ENCODE data around the gene TADA1. TPM values are rescaled to one million over a fixed set of nuclear protein-coding genes. Genes with fewer than 3 reads are reported as not detected.
A peak's percentile ranks its signal among the peaks of the same experiment; 100 is the strongest.

Gene TADA1
- total RNA-seq (2021) (16.6 to 18.8 TPM (median 17.5 TPM) in 3 replicates), Bru-seq, nascent RNA (percentile 89 among the genes with signal in this experiment)
- long read RNA-seq, experiment 1, transcript TADA1-201 (8 exons, 2,159 nt), result major isoform, 148 of 163 reads
- long read RNA-seq, experiment 1, partial matches to known transcripts, result 3 of 163 reads
- long read RNA-seq, experiment 1, other reads (novel, unspliced or antisense), result 11 of 163 reads
- long read RNA-seq, experiment 2, transcript TADA1-201 (8 exons, 2,159 nt), result major isoform, 18 of 34 reads
- long read RNA-seq, experiment 2, partial matches to known transcripts, result 8 of 34 reads
- long read RNA-seq, experiment 2, other reads (novel, unspliced or antisense), result 4 of 34 reads
- long read RNA-seq, experiment 3, transcript TADA1-201 (8 exons, 2,159 nt), result major isoform, 89 of 93 reads
- long read RNA-seq, experiment 3, partial matches to known transcripts, result 2 of 93 reads
- long read RNA-seq, experiment 3, other reads (novel, unspliced or antisense), result 2 of 93 reads

GRCh38 chr1:166875734-166876539 is at the start of gene TADA1:
TSS of gene TADA1 (minus strand) at chr1:166876264. CDS start at chr1:166876233, 31 bp downstream.
- H3K4me3 Mint-ChIP-seq, result peak within 1 kb of the TSS; percentile 94
- ChIA-PET CTCF (interaction anchor here (0.6 to 1.7 kb wide), 12 partner anchors 9 to 1104 kb away, joined by 3 to 23 read pairs (median 4); partner anchors contain the start of gene POGK), POLR2A (interaction anchor here (0.7 to 1.3 kb wide), 7 partner anchors 8 to 678 kb away, joined by 3 to 11 read pairs (median 4); partner anchors contain the start of genes CREG1, POGK and POU2F1)
- H3K27me3 Mint-ChIP-seq (ENCODE audit: low read depth), result peaks cover 2% of the 10 kb centered on the region; the same call in 1 of the 2 replicates
- H3K4me1 Mint-ChIP-seq, result peaks cover 38% of the 10 kb centered on the region
- H3K27ac Mint-ChIP-seq, result peak within 1 kb of the TSS; percentile 97
- ATAC-seq (peak; percentile 92), DNase-seq (ENCODE audit: low spot score) (peak; percentile 99)
- H3K9me3 Mint-ChIP-seq, result peaks cover 6% of the 10 kb centered on the region
- peaks cover 5% of the 10 kb centered on the region; the same call in 1 of the 2 replicates for H3K36me3 Mint-ChIP-seq
- peak; percentile 75 for TF ChIP-seq SP1 (CRISPR knock-in tag; conservative IDR thresholded peaks at IDR 0.05)
- TF ChIP-seq TEAD1 (CRISPR knock-in tag; IDR thresholded peaks at IDR 0.05), result peak; percentile 60; the same call in 1 of the 2 replicates
- TF ChIP-seq USF2 (CRISPR knock-in tag; IDR thresholded peaks at IDR 0.05), result peak; percentile 98
- TF ChIP-seq AFF4 (CRISPR knock-in tag; IDR thresholded peaks at IDR 0.05; ENCODE audit: borderline replicate concordance), result 0 out of 2 replicates have a peak, but pooled peaks have one; percentile 73
- TF ChIP-seq E2F1 (CRISPR knock-in tag; IDR thresholded peaks at IDR 0.05), result no peak
- peak; percentile 97 for TF ChIP-seq HMGXB4 (CRISPR knock-in tag; IDR thresholded peaks at IDR 0.05)
- TF ChIP-seq JUN (CRISPR knock-in tag; IDR thresholded peaks at IDR 0.05), result peak; percentile 41; the same call in 1 of the 2 replicates
- TF ChIP-seq ATF1 (CRISPR knock-in tag; IDR thresholded peaks at IDR 0.05), result no peak
- TF ChIP-seq ZNF281 (CRISPR knock-in tag; IDR thresholded peaks at IDR 0.05), result no peak
- peak; percentile 53; the same call in 1 of the 2 replicates for TF ChIP-seq NFE2L1 (CRISPR knock-in tag; IDR thresholded peaks at IDR 0.05)
- TF ChIP-seq SMAD3 (CRISPR knock-in tag; IDR thresholded peaks at IDR 0.05; ENCODE audit: borderline replicate concordance), result 0 out of 2 replicates have a peak, but pooled peaks have one; percentile 33
- peak; percentile 73 for TF ChIP-seq FOXK1 (CRISPR knock-in tag; IDR thresholded peaks at IDR 0.05)
- TF ChIP-seq USF1 (CRISPR knock-in tag; IDR thresholded peaks at IDR 0.05), result peak; percentile 96
- peak; percentile 54 for TF ChIP-seq CREM (CRISPR knock-in tag; IDR thresholded peaks at IDR 0.05)
- TF ChIP-seq MAX (CRISPR knock-in tag; IDR thresholded peaks at IDR 0.05), result peak; percentile 72; the same call in 1 of the 2 replicates
- TF ChIP-seq FOXP4 (CRISPR knock-in tag; IDR thresholded peaks at IDR 0.05), result 0 out of 2 replicates have a peak, but pooled peaks have one; percentile 26
- no peak for TF ChIP-seq SOX15 (CRISPR knock-in tag; IDR thresholded peaks at IDR 0.05)
- TF ChIP-seq E2F5 (CRISPR knock-in tag; IDR thresholded peaks at IDR 0.05), result peak; percentile 79; the same call in 1 of the 2 replicates
- TF ChIP-seq EMX1 (CRISPR knock-in tag; IDR thresholded peaks at IDR 0.05), result no peak
